Neuronal stem cell (in vitro differentiated cells): ENCODE data around the gene FRAT2.

Experiments used
- DNase-seq: peaks from one replicate; pipeline ENCODE4 v3.0.0-alpha.2; 2013; ENCODE audit warnings: low spot score
- H2AFZ ChIP-seq: one replicate; pipeline ENCODE4 v1.6.1; 2013; ENCODE audit warnings: mild to moderate bottlenecking, low read length, inconsistent platforms
- H2AK5ac ChIP-seq: 2 replicates; pipeline ENCODE4 v1.6.1; 2013; ENCODE audit warnings: low read depth, mild to moderate bottlenecking, inconsistent platforms, low read length, moderate library complexity, mixed read lengths
- H2BK120ac ChIP-seq: 2 replicates; pipeline ENCODE4 v1.6.1; 2013; ENCODE audit warnings: low read depth, mild to moderate bottlenecking, inconsistent platforms, low read length, moderate library complexity, mixed read lengths
- H2BK12ac ChIP-seq: one replicate; pipeline ENCODE4 v1.6.1; 2013; ENCODE audit warnings: low read length, inconsistent platforms
- H2BK15ac ChIP-seq: 2 replicates; pipeline ENCODE4 v1.6.1; 2013; ENCODE audit warnings: mild to moderate bottlenecking, low read length, inconsistent platforms, mixed read lengths
- H2BK5ac ChIP-seq: one replicate; pipeline ENCODE4 v1.6.1; 2013; ENCODE audit warnings: inconsistent platforms, mild to moderate bottlenecking, low read length, moderate library complexity
- H3K14ac ChIP-seq: one replicate; pipeline ENCODE4 v1.6.1; 2013; ENCODE audit warnings: low read length, inconsistent platforms
- H3K18ac ChIP-seq: 2 replicates; pipeline ENCODE4 v1.6.1; 2013; ENCODE audit warnings: low read length, inconsistent platforms
- H3K23ac ChIP-seq: 2 replicates; pipeline ENCODE4 v1.6.1; 2013; ENCODE audit warnings: low read depth, mild to moderate bottlenecking, mixed read lengths, low read length, inconsistent platforms; ENCODE audit not compliant: poor library complexity
- H3K27ac ChIP-seq: replicated peaks from 3 replicates; pipeline ENCODE4 v1.5.1; 2013; ENCODE audit warnings: low read length, inconsistent platforms
- H3K27me3 ChIP-seq, 3 experiments: 2 replicates each; pipeline ENCODE4 v1.6.1; 2013; ENCODE audit warnings: low read length in 3 of 3, mild to moderate bottlenecking in 2 of 3, inconsistent platforms in 1 of 3, low read depth in 1 of 3, mixed read lengths in 1 of 3, moderate library complexity in 1 of 3; ENCODE audit not compliant: control insufficient read depth in 3 of 3, insufficient read depth in 3 of 3
- H3K36me3 ChIP-seq, 2 donors: replicated peaks in 1 of 2; 2 replicates each; pipeline ENCODE4 v1.6.1; 2013; ENCODE audit warnings: low read length in 2 of 2; ENCODE audit not compliant: control insufficient read depth in 2 of 2, insufficient read depth in 2 of 2
- H3K4ac ChIP-seq: 2 replicates; pipeline ENCODE4 v1.6.1; 2013; ENCODE audit warnings: inconsistent platforms, mild to moderate bottlenecking, low read length, moderate library complexity
- H3K4me1 ChIP-seq, 2 donors: 1 replicate in 1 of 2; 2 replicates in 1 of 2; pipeline ENCODE4 v1.6.1; 2013; ENCODE audit warnings: low read length in 2 of 2, low read depth in 1 of 2; ENCODE audit not compliant: control insufficient read depth in 2 of 2, insufficient read depth in 1 of 2
- H3K4me2 ChIP-seq: one replicate; pipeline ENCODE4 v1.6.1; 2013; ENCODE audit warnings: mild to moderate bottlenecking, low read length, inconsistent platforms; ENCODE audit not compliant: insufficient read depth, poor library complexity, severe bottlenecking
- H3K4me3 ChIP-seq, 2 donors: 2 replicates each; pipeline ENCODE4 v1.5.1; 2013; ENCODE audit warnings: low read length in 2 of 2, mild to moderate bottlenecking in 2 of 2, inconsistent platforms in 1 of 2, moderate library complexity in 1 of 2
- H3K79me1 ChIP-seq: one replicate; pipeline ENCODE4 v1.6.1; 2013; ENCODE audit warnings: low read depth, mild to moderate bottlenecking, inconsistent platforms, low read length, moderate library complexity
- H3K9ac ChIP-seq: one replicate; pipeline ENCODE4 v1.6.1; 2013; ENCODE audit warnings: mild to moderate bottlenecking, low read depth, low read length, inconsistent platforms; ENCODE audit not compliant: poor library complexity
- H3K9me3 ChIP-seq, 2 donors: replicated peaks in 1 of 2; 2 replicates each; pipeline versions ENCODE3 to v1.6.1; 2013; ENCODE audit warnings: low read length in 2 of 2, mild to moderate bottlenecking in 2 of 2, inconsistent platforms in 1 of 2, low read depth in 1 of 2, mixed read lengths in 1 of 2, moderate library complexity in 1 of 2; ENCODE audit not compliant: control insufficient read depth in 2 of 2, insufficient read depth in 1 of 2
- H4K8ac ChIP-seq: one replicate; pipeline ENCODE4 v1.6.1; 2013; ENCODE audit warnings: low read depth, mild to moderate bottlenecking, inconsistent platforms, low read length, moderate library complexity
- H4K91ac ChIP-seq: one replicate; pipeline ENCODE4 v1.6.1; 2013; ENCODE audit warnings: low read length, low read depth, mild to moderate bottlenecking, inconsistent platforms; ENCODE audit not compliant: poor library complexity
- WGBS, 2 donors: extraction: QIAGEN DNeasy Blood & Tissue Kit; methylation state at CpG; one replicate each; pipeline ENCODE4 v1.1.7; 2013; ENCODE audit warnings: missing lambda C conversion rate in 2 of 2, mixed read lengths in 1 of 2; ENCODE audit not compliant: insufficient read length in 2 of 2, insufficient replicate concordance in 1 of 2; ENCODE audit errors: extremely low coverage in 2 of 2; 5-methylcytosine and 5-hydroxymethylcytosine counted together

FRAT2 gene

GRCh38 chr10:97365761-97366351 lies 31.3 kb upstream of the FRAT2 start:
- Histone ChIP-seq H3K9me3 (no peaks in the 10 kb centered on the region), H4K8ac (no peak overlapping the region), H3K4me2 (no peak overlapping the region), H3K36me3 (peaks cover 41 to 82% of the 10 kb centered on the region in 2 donors), H3K18ac (no peak overlapping the region), H3K4me1 (no peaks in the 10 kb centered on the region), H3K9ac (no peak overlapping the region), H2AK5ac (no peak overlapping the region), H3K79me1 (no peaks in the 10 kb centered on the region), H3K23ac (no peak overlapping the region), H3K27ac (no peak overlapping the region), H2BK120ac (no peak overlapping the region), H3K4ac (no peak overlapping the region), H3K14ac (no peak overlapping the region), H2BK15ac (no peak overlapping the region), H3K27me3 (no peaks in the 10 kb centered on the region), H3K4me3 (no peak overlapping the region), H2BK5ac (no peak overlapping the region), H2AFZ (no peak overlapping the region), H2BK12ac (no peak overlapping the region), H4K91ac (no peak overlapping the region)
- DNase-seq, result no peak
- no CpG with 5 or more reads among the region's 19 CpGs for WGBS, 2 donors

- no peak overlapping the region for H4K8ac ChIP-seq
- no peaks in the 10 kb centered on the region for H3K27me3 ChIP-seq
- no peak overlapping the region for H2BK12ac ChIP-seq
- H2BK5ac ChIP-seq, result peak overlapping the region; percentile 78
- no peak overlapping the region for H3K9ac ChIP-seq
- peak overlapping the region; percentile 65 for H3K23ac ChIP-seq
- H2BK15ac ChIP-seq, result no peak overlapping the region
- no peak overlapping the region for H2AK5ac ChIP-seq
- peaks cover 40 to 83% of the 10 kb centered on the region in 2 donors for H3K36me3 ChIP-seq
- no peak overlapping the region for H3K14ac ChIP-seq
- H3K79me1 ChIP-seq, result peaks cover 3% of the 10 kb centered on the region
- no peak overlapping the region for H2BK120ac ChIP-seq
- no peak overlapping the region for H3K4ac ChIP-seq
- DNase-seq, result no peak
- no peak overlapping the region for H3K27ac ChIP-seq
- no peaks in the 10 kb centered on the region for H3K9me3 ChIP-seq
- H3K4me1 ChIP-seq, result no peaks in the 10 kb centered on the region
- H2AFZ ChIP-seq, result no peak overlapping the region
- no peak overlapping the region for H3K18ac ChIP-seq
- H4K91ac ChIP-seq, result no peak overlapping the region
- H3K4me3 ChIP-seq, result no peak overlapping the region
- no peak overlapping the region for H3K4me2 ChIP-seq
- no CpG with 5 or more reads among the region's 4 CpGs for WGBS, 2 donors
Measured at GRCh38 chr10:97363071-97363470, 28.5 kb upstream of the FRAT2 start.

- H3K9me3 ChIP-seq, result no peaks in the 10 kb centered on the region
- no peak overlapping the region for H4K91ac ChIP-seq
- no peak overlapping the region for H3K27ac ChIP-seq
- no peak overlapping the region for H2BK120ac ChIP-seq
- H3K4me1 ChIP-seq, result no peaks in the 10 kb centered on the region
- no peak overlapping the region for H2BK5ac ChIP-seq
- H3K23ac ChIP-seq, result no peak overlapping the region
- H2AK5ac ChIP-seq, result no peak overlapping the region
- H3K18ac ChIP-seq, result no peak overlapping the region
- H3K4me3 ChIP-seq, result no peak overlapping the region
- no peaks in the 10 kb centered on the region for H3K27me3 ChIP-seq
- H3K36me3 ChIP-seq, result peaks cover 40 to 86% of the 10 kb centered on the region in 2 donors
- no peak for DNase-seq
- no peak overlapping the region for H4K8ac ChIP-seq
- H2AFZ ChIP-seq, result no peak overlapping the region
- H2BK12ac ChIP-seq, result no peak overlapping the region
- H2BK15ac ChIP-seq, result no peak overlapping the region
- H3K4ac ChIP-seq, result no peak overlapping the region
- no peak overlapping the region for H3K4me2 ChIP-seq
- no peak overlapping the region for H3K9ac ChIP-seq
- WGBS, 2 donors, result no CpG with 5 or more reads among the region's 11 CpGs
- peaks cover 3% of the 10 kb centered on the region for H3K79me1 ChIP-seq
- H3K14ac ChIP-seq, result no peak overlapping the region
Measured at GRCh38 chr10:97362310-97363033, 27.9 kb upstream of the FRAT2 start.

- DNase-seq, result no peak
- Histone ChIP-seq H4K8ac (no peak overlapping the region), H3K27me3 (no peaks in the 10 kb centered on the region), H2BK5ac (no peak overlapping the region), H3K79me1 (peaks cover 3% of the 10 kb centered on the region), H3K4me1 (no peaks in the 10 kb centered on the region), H2AFZ (no peak overlapping the region), H3K36me3 (peaks cover 39 to 86% of the 10 kb centered on the region in 2 donors), H3K4ac (no peak overlapping the region), H4K91ac (no peak overlapping the region), H3K4me3 (no peak overlapping the region), H3K18ac (no peak overlapping the region), H3K9ac (no peak overlapping the region), H3K23ac (no peak overlapping the region), H3K9me3 (no peaks in the 10 kb centered on the region), H3K27ac (no peak overlapping the region), H3K4me2 (no peak overlapping the region), H2BK15ac (no peak overlapping the region), H2BK12ac (no peak overlapping the region), H2BK120ac (no peak overlapping the region), H2AK5ac (no peak overlapping the region), H3K14ac (no peak overlapping the region)
- no CpG with 5 or more reads among the region's 11 CpGs for WGBS, 2 donors
Measured at GRCh38 chr10:97361537-97361901, 27.0 kb upstream of the FRAT2 start.
